Motor neuron (in vitro differentiated cells): ENCODE data around the gene SRRD. TPM values are rescaled to one million over a fixed set of nuclear protein-coding genes. Genes with fewer than 3 reads are reported as not detected.
"Not testable (repeated sequence)": the region's sequence is repeated elsewhere in the genome, so short reads cannot be mapped to it uniquely, and the experiment has no call there.

Source experiments
- ATAC-seq, 8 experiments: fragments of 200-7000 bp; cut with Tn5 transposase; replicated peaks in 6 of 8; 2 replicates each; pipeline ENCODE4 v1.8.0; 2021; ENCODE audit warnings: mild to moderate bottlenecking in 8 of 8, moderate library complexity in 8 of 8
- H3K27ac ChIP-seq, 2 donors: fragments of 250-450 bp; sonication (Bioruptor Pico); 2 replicates each; pipeline ENCODE4 v1.9.0; 2021; ENCODE audit warnings: antibody characterized with exemption in 2 of 2, mild to moderate bottlenecking in 2 of 2, moderate library complexity in 1 of 2
- H3K4me1 ChIP-seq, 2 donors: fragments of 250-450 bp; sonication (Bioruptor Pico); replicated peaks in 1 of 2; 2 replicates each; pipeline ENCODE4 v1.6.1; 2021; ENCODE audit warnings: antibody characterized with exemption in 2 of 2, mild to moderate bottlenecking in 2 of 2, moderate library complexity in 1 of 2
- H3K4me3 ChIP-seq, 5 donors: fragments of 250-450 bp; sonication (Bioruptor Pico); 2 replicates each; pipeline ENCODE4 v1.9.0; 2021; ENCODE audit warnings: antibody characterized with exemption in 5 of 5, mild to moderate bottlenecking in 5 of 5, moderate library complexity in 4 of 5
- WGBS, 10 experiments: fragments of 450-650 bp; shearing (Covaris generic); methylation state at CpG; one replicate each; pipeline ENCODE4 v1.0.0; 2022; 5-methylcytosine and 5-hydroxymethylcytosine counted together
- in situ Hi-C, 9 experiments: fragments of 400-800 bp; cut with MboI; loops; one replicate each; pipeline ENCODE4 v1.15.0; 2021; ENCODE audit warnings: low sequenced_read_pairs in 9 of 9, low pct_unique_long_range_greater_than_20kb in 2 of 9; ENCODE audit not compliant: unreplicated experiment in 9 of 9
- total RNA-seq, 8 experiments: library from RNA; unstranded; fragments of 300-600 nt; gene quantifications; 2 replicates each; pipeline versions ENCODE4 v1.2.3 to v1.2.4, GENCODE V29; 2022

Gene SRRD
- total RNA-seq, 8 experiments from 2014 or later, result 8.4 to 21.2 (median 13.6) TPM

DNA sequence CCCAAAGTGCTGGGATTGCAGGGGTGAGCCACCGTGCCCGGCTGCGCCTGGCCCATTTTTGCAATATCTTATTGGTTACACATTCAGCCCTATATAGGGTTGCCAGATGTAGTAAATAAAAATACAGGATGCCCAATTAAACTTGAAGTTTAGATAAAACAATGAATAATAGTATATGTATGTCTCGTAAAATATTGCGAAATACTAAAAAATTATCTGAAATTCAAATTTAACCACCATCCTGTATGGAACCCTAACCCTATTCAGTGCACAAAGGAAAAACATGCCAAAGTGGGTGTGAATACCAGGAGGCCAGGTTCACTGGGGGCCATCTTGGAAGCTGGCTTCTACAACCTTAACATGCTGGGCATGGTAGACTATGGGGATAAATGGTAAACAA, 33.8 kb downstream of the SRRD start:
- H3K4me3 ChIP-seq, result no peak overlapping the region
- H3K4me1 ChIP-seq, result peaks cover 10 to 12% of the 10 kb centered on the region in 2 donors
- WGBS, 10 experiments, result 87 to 100% (median 100%) methylated on average over 1 to 3 of the region's 5 CpGs; no CpG with 5 or more reads in 2 of the 10 experiments
- no peak overlapping the region for H3K27ac ChIP-seq
- ATAC-seq, result no peak
- in situ Hi-C loops, result no loop called here

DNA sequence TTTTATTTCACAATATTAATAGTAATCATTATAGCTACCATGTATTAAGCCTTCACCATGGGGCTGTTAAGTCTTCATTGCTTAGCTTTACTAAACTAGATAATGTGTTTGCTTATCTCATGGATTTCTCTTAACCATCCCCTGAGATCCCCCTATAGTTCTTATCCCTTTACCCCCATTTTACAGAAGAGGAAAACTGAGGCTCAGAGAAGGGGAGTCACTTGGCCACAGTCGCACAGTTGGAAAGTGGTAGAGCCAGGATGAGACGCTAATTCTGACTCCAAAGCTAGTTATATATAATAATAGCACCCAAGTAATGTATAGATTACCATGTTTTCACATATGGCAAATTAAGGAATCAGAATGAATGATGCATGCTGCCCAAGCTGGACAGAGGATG, 38.3 kb downstream of the SRRD start:
- WGBS, 10 experiments, result 80 to 100% (median 95%) methylated on average over 1 to 2 of the region's 2 CpGs; no CpG with 5 or more reads in 2 of the 10 experiments
- Histone ChIP-seq H3K4me3 (no peak overlapping the region), H3K4me1 (peaks cover 4 to 5% of the 10 kb centered on the region in 2 donors), H3K27ac (no peak overlapping the region)
- ATAC-seq, result no peak
- in situ Hi-C loops, result no loop called here

- 88 to 100% (median 100%) methylated on average over 1 to 2 of the region's 4 CpGs; no CpG with 5 or more reads in 4 of the 10 experiments for WGBS, 10 experiments
- H3K4me3 ChIP-seq, result no peak overlapping the region
- no peak for ATAC-seq
- peaks cover 4 to 5% of the 10 kb centered on the region in 2 donors for H3K4me1 ChIP-seq
- in situ Hi-C loops, result no loop called here
- H3K27ac ChIP-seq, result no peak overlapping the region
These were observed 38.9 kb downstream of the SRRD start for GRCh38 chr22:26522592-26522991.

DNA sequence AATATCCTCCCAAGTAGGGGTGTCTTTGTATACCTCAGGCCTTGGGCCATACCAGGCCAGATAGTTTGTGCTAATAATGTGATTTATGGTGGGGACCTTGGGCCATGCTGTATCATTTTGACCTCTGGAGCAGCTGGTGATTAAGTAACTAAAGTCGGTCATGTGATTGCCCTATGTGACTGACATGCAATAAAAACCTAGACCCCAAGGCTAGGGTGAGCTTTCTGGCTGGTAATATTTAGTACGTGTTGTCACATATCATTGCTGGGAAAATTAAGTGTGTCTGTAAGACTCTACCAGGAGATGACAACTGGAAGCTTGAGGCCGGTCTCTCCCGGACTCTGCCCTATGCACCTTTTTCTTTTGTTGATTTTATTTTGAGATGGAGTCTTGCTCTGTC, 41.2 kb downstream of the SRRD start:
- H3K27ac ChIP-seq, result no peak overlapping the region
- in situ Hi-C loops, result no loop called here
- peak in 3 of 8 experiments; percentile 39 to 61 (median 43) for ATAC-seq
- H3K4me3 ChIP-seq, result no peak overlapping the region
- 46 to 73% (median 63%) methylated on average over 1 to 4 of the region's 4 CpGs; no CpG with 5 or more reads in 5 of the 10 experiments for WGBS, 10 experiments
- H3K4me1 ChIP-seq, result peaks cover 4 to 6% of the 10 kb centered on the region in 2 donors

DNA sequence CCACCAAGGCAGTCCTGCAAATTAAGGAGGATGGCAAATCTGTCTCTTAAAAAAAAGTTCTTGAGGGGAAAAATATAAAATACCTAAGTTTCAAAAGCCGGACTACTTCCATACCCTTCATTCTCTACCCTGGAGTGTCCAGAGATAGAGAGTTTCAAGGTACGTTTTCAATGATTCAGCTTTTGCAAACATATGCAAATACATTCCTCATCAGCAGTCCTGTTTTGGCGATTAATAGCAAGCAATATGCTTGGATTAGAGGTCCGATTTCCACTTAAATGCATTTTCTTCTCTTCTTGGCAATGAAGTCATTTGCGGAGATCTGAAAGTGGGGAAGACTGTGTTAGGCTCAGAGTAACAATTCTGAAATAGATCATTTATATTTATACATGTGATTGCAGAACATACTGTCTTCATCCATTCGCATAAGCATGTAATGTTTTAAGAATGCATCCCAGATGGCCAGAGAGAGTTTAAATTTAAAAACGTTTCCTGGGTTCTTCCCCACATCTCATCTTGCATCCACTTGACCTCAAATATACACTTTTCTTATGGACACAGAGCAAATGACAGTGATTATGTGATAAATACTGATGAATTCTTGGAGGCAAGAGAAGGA, 42.4 kb downstream of the SRRD start:
- Histone ChIP-seq H3K4me1 (peaks cover 4 to 6% of the 10 kb centered on the region in 2 donors), H3K27ac (no peak overlapping the region), H3K4me3 (no peak overlapping the region)
- ATAC-seq, result peak in 3 of 8 experiments; percentile 74 to 86 (median 84)
- in situ Hi-C loops, result no loop called here
- WGBS, 10 experiments, result 28 to 87% (median 78%) methylated on average over 3 to 7 of the region's 7 CpGs

GRCh38 chr22:26527167-26527566, 43.5 kb downstream of the SRRD start:
- no peak for ATAC-seq

GRCh38 chr22:26527574-26528465, 44.1 kb downstream of the SRRD start:
- 50 to 100% (median 74%) methylated on average over 1 to 10 of the region's 15 CpGs; no CpG with 5 or more reads in 2 of the 10 experiments for WGBS, 10 experiments
- no peak for ATAC-seq
- in situ Hi-C loops, result no loop called here

More at GRCh38 chr22:26527167-26527566, 43.5 kb downstream of the SRRD start:
- no peak overlapping the region for H3K4me3 ChIP-seq
- H3K27ac ChIP-seq, result no peak overlapping the region
- WGBS, 10 experiments, result 67 to 100% (median 94%) methylated on average over 1 to 3 of the region's 3 CpGs; no CpG with 5 or more reads in 4 of the 10 experiments
- H3K4me1 ChIP-seq, result peaks cover 4 to 6% of the 10 kb centered on the region in 2 donors
- in situ Hi-C loops, result no loop called here

GRCh38 chr22:26528518-26528917, 44.8 kb downstream of the SRRD start:
- H3K4me1 ChIP-seq, ATAC-seq, H3K4me3 ChIP-seq, H3K27ac ChIP-seq, in situ Hi-C loops: not testable (repeated sequence)
- WGBS, 10 experiments, result 60 to 100% (median 94%) methylated on average over 1 to 5 of the region's 9 CpGs; no CpG with 5 or more reads in 4 of the 10 experiments

More at GRCh38 chr22:26527574-26528465, 44.1 kb downstream of the SRRD start:
- H3K4me1 ChIP-seq, result peaks cover 4 to 6% of the 10 kb centered on the region in 2 donors
- H3K27ac ChIP-seq, result peak overlapping the region in 1 of 2 donors; percentile 11
- H3K4me3 ChIP-seq, result no peak overlapping the region

DNA sequence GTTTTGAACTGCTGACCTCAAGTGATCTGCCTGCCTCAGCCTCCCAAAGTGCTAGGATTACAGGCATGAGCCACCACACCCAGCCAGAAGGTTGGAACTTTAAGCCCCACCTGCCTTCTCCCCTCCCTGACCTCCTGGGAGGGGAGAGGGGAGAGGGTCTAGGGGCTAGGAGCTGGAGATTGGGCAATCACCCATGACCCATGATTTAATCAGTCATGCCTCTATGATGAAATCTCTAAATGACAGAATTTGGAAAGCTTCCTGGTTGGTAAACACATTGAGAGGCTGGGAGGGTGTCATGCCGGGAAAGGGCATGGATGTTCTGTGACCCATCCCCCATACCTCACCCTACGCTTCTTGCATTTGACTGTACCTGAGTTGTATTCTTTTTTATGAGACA, 45.7 kb downstream of the SRRD start:
- 40 to 100% (median 67%) methylated on average over 1 to 2 of the region's 2 CpGs; no CpG with 5 or more reads in 6 of the 10 experiments for WGBS, 10 experiments
- in situ Hi-C loops, result no loop called here
- Histone ChIP-seq H3K4me3 (no peak overlapping the region), H3K4me1 (peaks cover 4 to 6% of the 10 kb centered on the region in 2 donors), H3K27ac (no peak overlapping the region)
- peak in 2 of 8 experiments; percentile 28 to 40 for ATAC-seq

GRCh38 chr22:26534171-26534855, 50.6 kb downstream of the SRRD start:
- Histone ChIP-seq H3K4me3 (no peak overlapping the region), H3K4me1 (no peaks in the 10 kb centered on the region), H3K27ac (no peak overlapping the region)
- WGBS, 10 experiments, result 50 to 100% (median 94%) methylated on average over 1 to 6 of the region's 7 CpGs; no CpG with 5 or more reads in 3 of the 10 experiments
- peak in 2 of 8 experiments; percentile 34 to 39 for ATAC-seq
- in situ Hi-C loops, result no loop called here

DNA sequence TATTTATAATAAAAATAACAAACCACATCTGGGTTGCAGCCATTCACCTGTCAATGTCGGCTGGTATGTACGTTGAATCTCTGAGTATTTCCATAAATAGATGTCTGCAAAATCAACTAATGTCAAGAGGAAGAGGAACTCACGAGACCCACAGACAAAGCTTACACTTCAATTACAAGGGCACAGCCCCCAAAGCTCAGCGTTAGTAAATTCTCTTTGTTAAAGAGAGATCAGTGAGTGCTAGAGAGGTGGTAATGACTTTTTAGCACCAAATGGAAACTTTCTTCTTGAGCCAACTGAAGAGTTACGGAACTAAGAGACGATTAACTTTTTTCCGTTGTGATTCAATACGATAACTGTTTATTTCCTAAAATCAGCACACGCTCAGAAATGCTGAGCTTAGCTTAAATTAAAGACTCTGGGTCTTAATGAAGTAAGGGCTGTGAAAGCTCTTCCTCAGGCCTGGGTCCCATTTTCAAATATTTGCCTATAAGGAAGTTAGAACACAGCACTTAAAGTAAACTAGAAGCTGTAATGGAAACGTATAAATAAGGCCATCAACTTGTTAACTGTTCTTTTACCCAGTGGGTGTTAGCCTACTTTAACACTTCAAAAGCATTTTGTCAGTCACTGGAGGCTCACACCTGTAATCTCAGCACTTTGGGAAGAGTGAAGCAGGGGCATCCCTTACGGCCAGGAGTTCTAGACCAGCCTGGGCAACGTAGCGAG, 51.4 kb downstream of the SRRD start:
- ATAC-seq, result no peak
- no peak overlapping the region for H3K27ac ChIP-seq

DNA sequence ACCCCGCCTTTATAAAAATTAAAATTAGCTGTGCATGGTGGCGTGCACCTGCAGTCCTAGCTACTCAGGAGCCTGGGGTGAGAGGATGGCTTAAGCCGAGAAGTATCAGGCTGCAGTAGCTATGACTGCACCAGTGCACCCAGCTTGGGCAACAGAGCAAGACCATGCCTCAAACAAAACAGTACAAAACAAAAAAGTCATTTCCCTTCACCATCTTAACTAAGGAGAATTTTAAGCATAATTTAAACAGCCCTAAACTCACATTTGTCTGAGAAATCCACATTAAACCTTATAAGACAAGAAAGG, 51.9 kb downstream of the SRRD start:
- Histone ChIP-seq H3K4me3 (no peak overlapping the region), H3K27ac (no peak overlapping the region), H3K4me1 (no peaks in the 10 kb centered on the region)
- ATAC-seq, result no peak
- WGBS, 10 experiments, result 100% methylated on average over 1 to 3 of the region's 3 CpGs; no CpG with 5 or more reads in 5 of the 10 experiments
- in situ Hi-C loops, result no loop called here

More for the DNA sequence above, 51.4 kb downstream of the SRRD start:
- Histone ChIP-seq H3K4me3 (no peak overlapping the region), H3K4me1 (no peaks in the 10 kb centered on the region)
- in situ Hi-C loops, result no loop called here
- WGBS, 10 experiments, result 66 to 95% (median 78%) methylated on average over 2 to 13 of the region's 13 CpGs
